ENCODE measurements around the gene COL21A1. TPM values are rescaled to one million over a fixed set of nuclear protein-coding genes. Genes with fewer than 3 reads are reported as not detected.
A peak's percentile ranks its signal among the peaks of the same experiment; 100 is the strongest.
"Not testable (repeated sequence)": the region's sequence is repeated elsewhere in the genome, so short reads cannot be mapped to it uniquely, and the experiment has no call there.

The COL21A1 gene
- total RNA-seq, 1 experiment from 2014 or later: 49.0 TPM

GRCh38 chr6:56268266-56268665 lies 20.9 kb upstream of the COL21A1 start:
- Histone ChIP-seq H3K27me3 (replicated peaks; ENCODE audit: insufficient read depth, low read depth, low read length, poor library complexity) (no peaks in the 10 kb centered on the region), H3K4me3 (ENCODE audit: low read depth, low read length, poor library complexity, severe bottlenecking) (no peak overlapping the region), H3K27ac (ENCODE audit: low read depth, low read length, poor library complexity, severe bottlenecking) (no peak overlapping the region), H3K36me3 (ENCODE audit: insufficient read depth, low read length, poor library complexity, severe bottlenecking) (no peaks in the 10 kb centered on the region), H3K4me1 (ENCODE audit: insufficient read depth, low read length, poor library complexity, severe bottlenecking) (peaks cover 11% of the 10 kb centered on the region), H3K9me3 (ENCODE audit: low read depth, low read length, poor library complexity, severe bottlenecking) (peaks cover 34% of the 10 kb centered on the region)
- ChIA-PET CTCF (interaction anchor here (0.6 kb wide), 1 partner anchor 20 kb away, joined by 3 read pairs; no protein-coding TSS in a partner anchor), POLR2A (ENCODE audit: low non-redundant PET) (no interaction called here)
- BruUV-seq (replicated peaks): no TSS peak
- no peak for TF ChIP-seq EZH2 (IDR thresholded peaks at IDR 0.05; ENCODE audit: borderline replicate concordance, low read depth, low read length, poor library complexity, severe bottlenecking)
- TF ChIP-seq, protein P1, sequence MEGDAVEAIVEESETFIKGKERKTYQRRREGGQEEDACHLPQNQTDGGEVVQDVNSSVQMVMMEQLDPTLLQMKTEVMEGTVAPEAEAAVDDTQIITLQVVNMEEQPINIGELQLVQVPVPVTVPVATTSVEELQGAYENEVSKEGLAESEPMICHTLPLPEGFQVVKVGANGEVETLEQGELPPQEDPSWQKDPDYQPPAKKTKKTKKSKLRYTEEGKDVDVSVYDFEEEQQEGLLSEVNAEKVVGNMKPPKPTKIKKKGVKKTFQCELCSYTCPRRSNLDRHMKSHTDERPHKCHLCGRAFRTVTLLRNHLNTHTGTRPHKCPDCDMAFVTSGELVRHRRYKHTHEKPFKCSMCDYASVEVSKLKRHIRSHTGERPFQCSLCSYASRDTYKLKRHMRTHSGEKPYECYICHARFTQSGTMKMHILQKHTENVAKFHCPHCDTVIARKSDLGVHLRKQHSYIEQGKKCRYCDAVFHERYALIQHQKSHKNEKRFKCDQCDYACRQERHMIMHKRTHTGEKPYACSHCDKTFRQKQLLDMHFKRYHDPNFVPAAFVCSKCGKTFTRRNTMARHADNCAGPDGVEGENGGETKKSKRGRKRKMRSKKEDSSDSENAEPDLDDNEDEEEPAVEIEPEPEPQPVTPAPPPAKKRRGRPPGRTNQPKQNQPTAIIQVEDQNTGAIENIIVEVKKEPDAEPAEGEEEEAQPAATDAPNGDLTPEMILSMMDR (conservative IDR thresholded peaks at IDR 0.05; ENCODE audit: low read depth, low read length): no peak
- no peak for DNase-seq (ENCODE audit: low spot score)
- intact Hi-C loops (cut with micrococcal nuclease; ENCODE audit: unreplicated experiment): no loop called here

DNA sequence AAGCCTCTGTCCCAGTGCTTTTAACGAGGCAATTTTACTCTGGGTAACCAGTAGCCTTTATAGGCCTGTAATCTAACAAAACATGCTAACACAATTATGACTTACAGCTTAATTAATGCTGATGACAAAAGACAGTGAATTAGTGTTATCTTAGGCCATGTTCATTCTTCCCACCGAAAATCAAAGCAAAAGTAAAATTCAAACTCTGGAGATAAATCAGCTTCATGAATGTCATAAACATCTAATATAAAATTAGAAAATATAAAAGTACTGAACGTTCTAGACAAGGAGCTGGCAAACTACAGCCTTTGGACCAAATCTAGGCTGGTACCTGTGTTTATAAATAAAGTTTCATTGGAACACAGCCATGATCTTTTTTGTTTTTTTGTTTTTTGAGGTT lies 18.6 kb upstream of the COL21A1 start:
- no TSS peak for BruUV-seq (replicated peaks)
- ChIA-PET CTCF (no interaction called here), POLR2A (ENCODE audit: low non-redundant PET) (no interaction called here)
- TF ChIP-seq, protein P1 (conservative IDR thresholded peaks at IDR 0.05; ENCODE audit: low read depth, low read length): no peak
- no peak for TF ChIP-seq EZH2 (IDR thresholded peaks at IDR 0.05; ENCODE audit: borderline replicate concordance, low read depth, low read length, poor library complexity, severe bottlenecking)
- no peaks in the 10 kb centered on the region for H3K27me3 ChIP-seq (replicated peaks; ENCODE audit: insufficient read depth, low read depth, low read length, poor library complexity)
- DNase-seq (ENCODE audit: low spot score): no peak
- peaks cover 34% of the 10 kb centered on the region for H3K4me1 ChIP-seq (ENCODE audit: insufficient read depth, low read length, poor library complexity, severe bottlenecking)
- H3K27ac ChIP-seq (ENCODE audit: low read depth, low read length, poor library complexity, severe bottlenecking): peak overlapping the region; percentile 7
- H3K36me3 ChIP-seq (ENCODE audit: insufficient read depth, low read length, poor library complexity, severe bottlenecking): no peaks in the 10 kb centered on the region
- H3K4me3 ChIP-seq (ENCODE audit: low read depth, low read length, poor library complexity, severe bottlenecking): no peak overlapping the region
- intact Hi-C loops (cut with micrococcal nuclease; ENCODE audit: unreplicated experiment): no loop called here
- H3K9me3 ChIP-seq (ENCODE audit: low read depth, low read length, poor library complexity, severe bottlenecking): peaks cover 15% of the 10 kb centered on the region

- no peak for DNase-seq (ENCODE audit: low spot score)
- intact Hi-C loops (cut with micrococcal nuclease; ENCODE audit: unreplicated experiment): no loop called here
- peak overlapping the region; percentile 94 for H3K27ac ChIP-seq (ENCODE audit: low read depth, low read length, poor library complexity, severe bottlenecking)
- peaks cover 52% of the 10 kb centered on the region for H3K4me1 ChIP-seq (ENCODE audit: insufficient read depth, low read length, poor library complexity, severe bottlenecking)
- POLR2A ChIA-PET (ENCODE audit: low non-redundant PET): interaction anchor here (0.6 kb wide), 1 partner anchor 50 kb away, joined by 3 read pairs; no protein-coding TSS in a partner anchor
- BruUV-seq (replicated peaks): no TSS peak
- no peaks in the 10 kb centered on the region for H3K27me3 ChIP-seq (replicated peaks; ENCODE audit: insufficient read depth, low read depth, low read length, poor library complexity)
- CTCF ChIA-PET: no interaction called here
- TF ChIP-seq, protein P1 (conservative IDR thresholded peaks at IDR 0.05; ENCODE audit: low read depth, low read length): no peak
- no peak for TF ChIP-seq EZH2 (IDR thresholded peaks at IDR 0.05; ENCODE audit: borderline replicate concordance, low read depth, low read length, poor library complexity, severe bottlenecking)
- H3K9me3 ChIP-seq (ENCODE audit: low read depth, low read length, poor library complexity, severe bottlenecking): peaks cover under 1% of the 10 kb centered on the region
- no peaks in the 10 kb centered on the region for H3K36me3 ChIP-seq (ENCODE audit: insufficient read depth, low read length, poor library complexity, severe bottlenecking)
- H3K4me3 ChIP-seq (ENCODE audit: low read depth, low read length, poor library complexity, severe bottlenecking): no peak overlapping the region
These were observed 16.4 kb upstream of the COL21A1 start for GRCh38 chr6:56263596-56264315.

- CTCF ChIA-PET; intact Hi-C loops (cut with micrococcal nuclease; ENCODE audit: unreplicated experiment); H3K27me3 ChIP-seq (replicated peaks; ENCODE audit: insufficient read depth, low read depth, low read length, poor library complexity); H3K4me3 ChIP-seq (ENCODE audit: low read depth, low read length, poor library complexity, severe bottlenecking); BruUV-seq (replicated peaks); H3K36me3 ChIP-seq (ENCODE audit: insufficient read depth, low read length, poor library complexity, severe bottlenecking); H3K9me3 ChIP-seq (ENCODE audit: low read depth, low read length, poor library complexity, severe bottlenecking): not testable (repeated sequence)
- H3K4me1 ChIP-seq (ENCODE audit: insufficient read depth, low read length, poor library complexity, severe bottlenecking): peaks cover 80% of the 10 kb centered on the region
- DNase-seq (ENCODE audit: low spot score): peak; percentile 85
- POLR2A ChIA-PET (ENCODE audit: low non-redundant PET): interaction anchor here (0.7 kb wide), 1 partner anchor 18 kb away, joined by 9 read pairs; no protein-coding TSS in a partner anchor
- peak overlapping the region; percentile 94 for H3K27ac ChIP-seq (ENCODE audit: low read depth, low read length, poor library complexity, severe bottlenecking)
These were observed 13.2 kb upstream of the COL21A1 start for GRCh38 chr6:56260593-56260992.

All from A673 (cell line).